HG03460 (cell line): ENCODE results near the gene ANKRD2.

Source experiments
- ATAC-seq: cut with Tn5 transposase; IDR thresholded peaks from one replicate; pipeline ENCODE4 v1.9.1; 2021; ENCODE audit not compliant: unreplicated experiment

ANKRD2 gene

GRCh38 chr10:97590748-97591495 is 18.3 kb downstream of the ANKRD2 start:
- ATAC-seq: no peak

- ATAC-seq: no peak
Measured at GRCh38 chr10:97593421-97593820, 20.8 kb downstream of the ANKRD2 start.

DNA sequence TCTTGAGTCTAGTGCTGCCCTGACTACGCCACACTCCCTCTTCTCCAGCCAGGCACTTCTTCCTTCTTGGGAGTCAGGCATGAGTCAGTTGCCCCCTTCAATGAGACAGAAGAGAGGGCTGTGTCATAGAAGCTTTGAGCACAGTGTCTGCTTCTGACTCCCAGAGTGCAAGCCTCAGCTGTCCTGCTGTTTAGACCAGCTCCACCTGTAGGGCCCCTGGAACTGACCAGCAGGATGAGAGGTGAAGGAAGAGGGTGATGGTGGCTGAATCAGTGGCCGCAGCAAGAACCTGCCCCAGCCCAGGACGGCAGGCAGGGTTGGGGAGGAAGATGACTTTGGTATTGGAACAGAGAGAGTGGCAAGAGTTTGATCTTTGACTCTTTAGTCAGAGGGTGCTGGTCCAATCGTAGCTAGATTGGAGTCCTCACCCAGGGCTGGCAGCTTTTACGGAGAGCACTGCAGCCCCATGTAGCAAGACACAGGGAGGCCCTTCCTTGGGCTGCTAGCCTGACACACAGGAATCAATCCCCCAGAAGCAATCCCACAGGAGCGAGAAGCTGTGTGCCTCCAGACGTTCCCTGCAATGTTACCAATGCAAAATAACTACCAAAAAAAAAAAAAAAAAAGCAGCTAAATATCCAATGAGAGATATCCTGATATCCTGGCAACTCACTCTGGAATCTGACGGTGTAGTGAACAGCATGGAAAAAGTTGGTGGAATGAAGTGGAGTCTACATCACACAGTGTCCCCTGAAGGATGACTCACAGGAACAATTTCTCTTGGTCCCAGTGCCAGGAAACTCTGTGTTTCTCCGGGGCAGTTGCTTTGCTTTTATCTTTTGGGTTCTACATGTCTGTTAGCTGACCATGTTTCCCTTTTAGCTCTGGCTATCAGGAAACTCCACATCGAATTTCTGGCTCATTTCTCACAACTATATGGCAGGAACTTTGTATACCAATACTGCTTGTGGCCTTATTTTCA is 23.8 kb downstream of the ANKRD2 start:
- ATAC-seq: no peak

GRCh38 chr10:97597778-97598177 is 25.2 kb downstream of the ANKRD2 start:
- no peak for ATAC-seq

- ATAC-seq: no peak
Measured at GRCh38 chr10:97598407-97599271, 26.1 kb downstream of the ANKRD2 start.

DNA sequence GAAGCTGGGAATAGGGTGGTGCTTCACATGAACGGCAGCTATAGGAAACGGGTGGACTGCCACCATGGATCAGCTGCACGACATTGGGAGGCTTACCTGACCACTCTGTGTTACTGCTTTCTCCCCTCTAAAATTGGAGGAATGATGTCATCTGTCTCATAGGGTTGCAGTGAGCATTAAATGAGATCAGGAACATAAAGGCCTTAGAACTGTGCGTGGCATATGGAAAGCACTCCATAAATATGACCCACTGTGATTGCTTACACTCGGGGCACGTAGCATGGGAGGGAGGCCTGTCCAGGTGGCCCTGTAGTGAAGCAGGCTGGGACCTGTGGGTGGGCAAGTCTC is 26.7 kb downstream of the ANKRD2 start:
- ATAC-seq: no peak

- no peak for ATAC-seq
Measured at GRCh38 chr10:97600616-97601015, 28.0 kb downstream of the ANKRD2 start.

DNA sequence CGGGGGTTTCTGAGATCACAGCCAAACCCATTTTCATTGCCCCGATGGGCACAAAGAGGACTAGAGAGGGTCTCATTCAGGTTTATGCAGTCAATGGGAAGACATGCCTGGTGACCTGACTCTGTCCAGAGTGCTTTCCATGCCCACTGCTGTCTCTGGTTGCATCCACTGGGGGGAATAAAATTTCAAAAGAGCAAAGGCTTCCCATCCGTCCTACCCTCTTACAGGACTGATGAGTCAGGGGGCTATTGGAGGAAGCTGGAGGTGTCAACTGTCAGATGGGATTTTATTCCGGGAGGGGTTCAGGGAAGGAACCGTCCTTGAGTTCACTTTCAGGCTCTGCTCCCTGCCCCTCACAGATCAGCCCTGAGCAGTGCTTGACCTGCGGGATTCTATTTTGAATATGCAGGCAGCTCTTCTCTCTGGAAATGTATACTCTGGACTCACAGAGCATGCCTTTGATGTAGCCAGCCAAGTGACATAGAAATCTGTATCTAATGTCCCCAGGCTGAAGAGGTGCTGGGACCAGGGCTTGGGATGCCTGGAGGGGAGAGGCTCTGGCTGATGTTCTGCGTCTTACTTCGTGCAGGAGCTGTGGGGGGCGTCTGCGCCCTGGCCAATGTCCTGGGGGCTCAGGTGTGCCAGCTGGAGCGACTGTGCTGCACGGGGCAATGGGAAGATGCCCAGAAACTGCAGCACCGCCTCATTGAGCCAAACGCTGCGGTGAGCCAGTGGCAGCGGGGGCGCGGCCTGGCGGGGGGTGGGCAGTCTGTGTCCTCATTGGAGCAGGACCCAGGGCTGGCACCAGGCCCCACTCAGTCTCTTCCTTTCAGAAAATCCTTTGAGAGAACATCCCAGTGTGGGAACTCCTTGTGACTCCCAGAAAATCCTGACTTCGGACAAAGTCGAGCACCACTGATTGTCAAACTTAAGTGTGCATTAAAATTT is 29.0 kb downstream of the ANKRD2 start:
- no peak for ATAC-seq

DNA sequence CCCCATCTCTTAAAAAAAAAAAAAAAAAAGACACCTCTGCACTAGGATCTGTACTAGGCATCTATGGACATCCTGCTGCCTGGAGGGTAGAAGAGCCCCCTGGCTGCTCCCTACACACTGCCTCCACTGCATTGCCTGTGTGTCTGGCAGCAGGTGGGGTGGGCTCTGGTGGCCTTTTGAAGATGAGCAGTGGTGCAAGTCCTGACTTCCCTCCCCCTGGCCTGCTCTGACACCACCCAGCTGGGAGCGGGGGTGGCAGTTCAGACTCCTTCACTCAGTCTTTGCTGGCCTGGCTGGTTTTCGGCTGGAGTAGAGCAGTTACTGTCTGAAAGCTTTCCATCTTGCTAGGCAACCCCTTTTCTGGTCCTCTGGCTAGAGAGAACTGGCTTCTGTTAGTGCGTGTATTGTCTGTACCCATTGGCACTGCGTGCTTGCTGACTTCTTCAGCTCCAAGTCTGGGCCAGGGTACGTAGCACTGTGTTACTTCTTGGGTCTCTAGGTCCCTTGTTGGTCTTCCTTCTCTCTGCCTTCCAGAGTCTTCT is 34.6 kb downstream of the ANKRD2 start:
- no peak for ATAC-seq

- no peak for ATAC-seq
Measured at GRCh38 chr10:97608991-97609561, 36.5 kb downstream of the ANKRD2 start.

- no peak for ATAC-seq
Measured at GRCh38 chr10:97611473-97611872, 38.9 kb downstream of the ANKRD2 start.

DNA sequence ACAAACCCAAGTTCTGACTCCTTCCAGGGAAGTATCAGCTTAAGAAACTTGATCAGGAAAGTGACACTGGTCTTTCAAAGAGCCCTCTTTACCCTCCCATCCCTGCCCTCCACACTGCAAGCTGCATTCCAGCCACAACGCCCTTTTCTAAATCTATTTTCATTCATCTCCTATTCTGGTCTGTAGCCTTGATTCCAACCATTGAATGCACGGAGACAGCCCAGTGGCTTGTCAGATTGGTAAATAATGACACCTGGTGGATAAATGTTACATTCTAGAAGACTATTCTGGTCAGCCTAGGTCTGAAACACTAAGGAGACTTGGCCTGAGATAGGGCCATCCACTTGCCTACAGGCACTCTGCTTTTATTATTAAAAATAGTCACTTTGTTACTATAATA is 39.8 kb downstream of the ANKRD2 start:
- no peak for ATAC-seq

- ATAC-seq: no peak
Measured at GRCh38 chr10:97618285-97618684, 45.7 kb downstream of the ANKRD2 start.

DNA sequence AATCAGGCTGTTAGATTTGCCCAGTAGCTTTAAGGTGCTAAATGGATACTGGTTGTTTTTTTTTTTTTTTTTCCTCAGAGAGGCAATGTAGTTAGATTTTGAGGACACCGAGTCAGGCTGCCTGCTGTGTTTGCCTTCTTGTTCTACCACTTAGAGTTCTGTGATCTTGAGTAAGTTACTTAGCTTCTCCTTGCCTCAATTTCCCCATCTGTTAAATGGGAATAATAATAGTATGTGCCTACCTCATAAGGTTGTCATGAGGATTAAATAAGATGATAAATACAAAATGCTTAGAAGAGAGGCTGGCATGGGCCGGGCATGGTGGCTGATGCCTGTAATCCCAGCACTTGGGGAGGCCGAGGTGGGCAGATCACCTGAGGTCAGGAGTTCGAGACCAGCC is 46.2 kb downstream of the ANKRD2 start:
- ATAC-seq: no peak

GRCh38 chr10:97623277-97623676 is 50.7 kb downstream of the ANKRD2 start:
- ATAC-seq: no peak

DNA sequence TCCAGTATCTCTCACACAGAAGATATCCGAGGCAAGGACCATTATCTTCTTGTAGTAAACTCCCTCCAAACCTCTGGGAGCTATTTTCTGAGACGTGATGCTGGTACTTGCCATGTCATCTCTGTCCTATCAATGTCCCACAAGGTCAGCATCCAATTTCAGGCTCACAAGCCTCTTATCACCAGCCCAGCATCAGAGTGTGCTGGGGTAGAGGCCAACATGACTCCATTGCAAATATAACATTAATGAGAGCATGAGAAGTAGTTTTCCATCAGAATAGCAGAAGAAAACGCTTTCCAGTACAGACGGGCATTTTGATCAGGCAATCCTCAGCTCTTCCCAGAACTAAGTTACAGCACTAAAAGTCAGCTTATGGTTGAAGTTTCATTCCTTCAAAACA is 55.2 kb downstream of the ANKRD2 start:
- ATAC-seq: no peak

- no peak for ATAC-seq
Measured at GRCh38 chr10:97628228-97628627, 55.6 kb downstream of the ANKRD2 start.

GRCh38 chr10:97629289-97629688 is 56.7 kb downstream of the ANKRD2 start:
- ATAC-seq: no peak

- ATAC-seq: no peak
Measured at GRCh38 chr10:97631098-97631497, 58.5 kb downstream of the ANKRD2 start.
